Thyroid gland (tissue), 4 donors: ENCODE data around the gene TCERG1L.

Experiments
- CTCF ChIP-seq, 6 experiments: fragments of 200-600 bp in 3 of 6; fragments of 450-650 bp in 3 of 6; sonication (generic) in 3 of 6; IDR thresholded peaks; one replicate each; pipeline ENCODE4 v1.5.1; 2016 to 2019; ENCODE audit warnings: antibody characterized with exemption in 6 of 6, mild to moderate bottlenecking in 2 of 6, inconsistent platforms in 1 of 6, moderate library complexity in 1 of 6
- POLR2A ChIP-seq, 2 donors: fragments of 450-650 bp; IDR thresholded peaks; one replicate each; pipeline ENCODE4 v1.6.1; 2017; ENCODE audit warnings: antibody characterized with exemption in 2 of 2, mild to moderate bottlenecking in 2 of 2, moderate library complexity in 1 of 2

- TF ChIP-seq CTCF (IDR thresholded peaks at IDR 0.05) (no peak), POLR2A (IDR thresholded peaks at IDR 0.05) (no peak)
These were observed 261.3 kb downstream of the TCERG1L start for GRCh38 chr10:131050162-131050766.
